Aorta (tissue), 5 donors: ENCODE measurements around the gene DZANK1. TPM values are rescaled to one million over a fixed set of nuclear protein-coding genes. Genes with fewer than 3 reads are reported as not detected.
"Not testable (repeated sequence)": the region's sequence is repeated elsewhere in the genome, so short reads cannot be mapped to it uniquely, and the experiment has no call there.

ENCODE experiments used
- ATAC-seq: fragments of 200-7000 bp; cut with Tn5 transposase; one replicate; pipeline ENCODE4 v1.9.1; 2022; ENCODE audit warnings: moderate library complexity; ENCODE audit not compliant: low FRiP score
- DNase-seq, 2 donors: peaks; one replicate each; pipeline ENCODE4 v3.0.0-alpha.2; 2020
- H3K27ac ChIP-seq, 2 donors: one replicate each; pipeline ENCODE4 v1.5.1; 2013; ENCODE audit warnings: low read length in 2 of 2, mild to moderate bottlenecking in 2 of 2, moderate library complexity in 2 of 2, control low read depth in 1 of 2, inconsistent platforms in 1 of 2, low read depth in 1 of 2
- H3K27me3 ChIP-seq, 2 donors: one replicate each; pipeline ENCODE4 v1.6.1; 2013; ENCODE audit warnings: control low read depth in 1 of 2, low read length in 1 of 2, mild to moderate bottlenecking in 1 of 2, moderate library complexity in 1 of 2; ENCODE audit not compliant: insufficient read depth in 2 of 2, control insufficient read depth in 1 of 2
- H3K36me3 ChIP-seq, 2 donors: one replicate each; pipeline ENCODE4 v1.6.1; 2013; ENCODE audit warnings: control low read depth in 1 of 2, low read length in 1 of 2, mild to moderate bottlenecking in 1 of 2; ENCODE audit not compliant: insufficient read depth in 2 of 2, control insufficient read depth in 1 of 2
- H3K4me1 ChIP-seq, 2 donors: one replicate each; pipeline ENCODE4 v1.6.1; 2013; ENCODE audit warnings: low read length in 2 of 2, control low read depth in 1 of 2, mild to moderate bottlenecking in 1 of 2, moderate library complexity in 1 of 2; ENCODE audit not compliant: insufficient read depth in 2 of 2, control insufficient read depth in 1 of 2
- H3K4me3 ChIP-seq, 2 donors: one replicate each; pipeline ENCODE4 v1.5.1; 2013; ENCODE audit warnings: low read length in 2 of 2, control low read depth in 1 of 2, mild to moderate bottlenecking in 1 of 2
- H3K9me3 ChIP-seq: one replicate; pipeline ENCODE4 v1.6.1; 2013; ENCODE audit warnings: mild to moderate bottlenecking, low read length; ENCODE audit not compliant: control insufficient read depth
- WGBS, 2 donors: extraction: QIAGEN DNeasy Blood & Tissue Kit; methylation state at CpG; one replicate each; pipeline ENCODE4 v1.1.7; 2013; 5-methylcytosine and 5-hydroxymethylcytosine counted together
- intact Hi-C, 2 donors: fragments of 100-400 bp; cut with DNase I; formaldehyde crosslinking; loops; one replicate each; pipeline versions ENCODE4 v1.14.2 to v1.15.0; 2022
- microRNA-seq, 2 donors: library from miRNA; unstranded; fragments of <30 nt; microRNA quantifications; one replicate each; pipeline ENCODE4 v1.2.0, GENCODE V29; 2020
- polyA plus RNA-seq, 2 donors: library from polyadenylated mRNA; stranded (reverse); fragments of 200-250 nt; gene quantifications; one replicate each; pipeline ENCODE4 v1.2.3, GENCODE V29; 2013
- total RNA-seq, 2 donors: library from RNA; stranded (reverse); fragmentation: NEBNext Ultra II Directional; extraction: Animal tissue kit (Norgen Biotek cat#: 25700); gene quantifications; one replicate each; pipeline ENCODE4 v1.2.1, GENCODE V29; 2021
- donor health status: healthy with polysubstance abuse.
- donor health status: Bipolar disorder and iron deficiency.
- donor health status: DM: no; HTN: no; CAD: no.
- donor health status: DM: no; HTN: no; CAD: no.
- donor health status: DM: yes; HTN: yes; CAD: no.

The DZANK1 gene
- total and polyA plus RNA-seq, 4 donors = 0.75 to 3.6 (median 2.4) TPM

DNA sequence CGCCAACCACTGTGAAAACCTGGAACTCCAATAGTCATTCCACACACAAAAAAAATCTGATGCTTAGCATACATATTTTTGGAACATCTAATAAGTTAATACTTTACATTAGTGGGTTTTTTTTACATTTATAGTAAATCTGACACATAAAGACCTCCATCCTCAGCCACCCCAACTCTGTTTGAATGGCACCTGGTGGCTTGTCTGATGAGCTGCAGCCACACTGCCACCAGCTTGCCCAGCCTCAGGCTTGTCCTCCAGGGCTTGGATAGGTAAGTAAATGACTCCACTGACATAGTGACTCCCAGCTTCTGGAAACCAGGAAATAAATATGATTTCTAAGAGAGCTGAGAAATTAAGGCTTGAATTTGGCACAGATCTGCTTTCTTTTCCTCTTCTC is 107.0 kb downstream of the DZANK1 start:
- ATAC-seq (no peak), DNase-seq (no peak)
- Histone ChIP-seq H3K4me1 (no peaks in the 10 kb centered on the region), H3K9me3 (no peaks in the 10 kb centered on the region), H3K27me3 (no peaks in the 10 kb centered on the region), H3K27ac (no peak overlapping the region), H3K36me3 (no peaks in the 10 kb centered on the region), H3K4me3 (no peak overlapping the region)
- WGBS, 2 donors = 88 to 94% methylated on average over 1 of the region's 1 CpG
- intact Hi-C loops = no loop called here

- not testable (repeated sequence) for DNase-seq, H3K27ac ChIP-seq, ATAC-seq
Measured at GRCh38 chr20:18349749-18350148, 117.1 kb downstream of the DZANK1 start.

More at GRCh38 chr20:18349749-18350148, 117.1 kb downstream of the DZANK1 start:
- intact Hi-C loops, H3K9me3 ChIP-seq, H3K27me3 ChIP-seq, H3K36me3 ChIP-seq, H3K4me1 ChIP-seq, H3K4me3 ChIP-seq: not testable (repeated sequence)
- WGBS, 2 donors = 64 to 83% methylated on average over 1 to 3 of the region's 3 CpGs

Small RNA genes within 50 kb of the gene (microRNA-seq; reads per million reads assigned to microRNA genes)
- gene MIR3192 = 0.60 to 0.99 reads per million in 2 donors

Other genes with a start within 250 kb of the DZANK1 start
- gene ZNF133, start 178.5 kb downstream of the DZANK1 start, total RNA-seq = 10 to 100 TPM; 11.9 to 19.0 TPM
- gene ZNF133, start 178.5 kb downstream of the DZANK1 start, polyA plus RNA-seq = 10 to 100 TPM; 12.8 to 31.4 TPM
- gene POLR3F, start 360 bp upstream of the DZANK1 start, total RNA-seq = 1 to 10 TPM; 7.3 to 8.2 TPM
- gene POLR3F, start 360 bp upstream of the DZANK1 start, polyA plus RNA-seq = 10 to 100 TPM in 1 of 2 donors, 1 to 10 TPM in 1; 5.6 to 20.4 TPM
- 10 to 100 TPM; 13.6 to 17.7 TPM for gene RBBP9, start 30.2 kb upstream of the DZANK1 start, total RNA-seq
- gene RBBP9, start 30.2 kb upstream of the DZANK1 start, polyA plus RNA-seq = 1 to 10 TPM; 8.4 to 9.2 TPM
- gene SEC23B, start 40.9 kb upstream of the DZANK1 start, total RNA-seq = 10 to 100 TPM; 30.6 to 37.5 TPM
- gene SEC23B, start 40.9 kb upstream of the DZANK1 start, polyA plus RNA-seq = 10 to 100 TPM in 1 of 2 donors, 1 to 10 TPM in 1; 8.9 to 14.4 TPM
- gene SMIM26, start 100.4 kb upstream of the DZANK1 start, total RNA-seq = 10 to 100 TPM; 46.0 to 51.5 TPM
- 100 to 1,000 TPM; 124 to 197 TPM for gene SMIM26, start 100.4 kb upstream of the DZANK1 start, polyA plus RNA-seq
- gene DTD1, start 121.0 kb upstream of the DZANK1 start, total RNA-seq = 10 to 100 TPM; 20.0 to 20.2 TPM
- 10 to 100 TPM; 17.8 to 19.7 TPM for gene DTD1, start 121.0 kb upstream of the DZANK1 start, polyA plus RNA-seq